Vagina (tissue), 2 donors: Measurements from ENCODE around the gene ACADM.
"Not testable (repeated sequence)": the region's sequence is repeated elsewhere in the genome, so short reads cannot be mapped to it uniquely, and the experiment has no call there.

Experiments used
- POLR2AphosphoS5 ChIP-seq, 2 donors: sonication (generic); formaldehyde crosslinking; IDR thresholded peaks; one replicate each; pipeline ENCODE4 v1.9.0; 2017; ENCODE audit warnings: antibody characterized with exemption in 2 of 2, mild to moderate bottlenecking in 2 of 2, low read depth in 1 of 2; ENCODE audit not compliant: insufficient read depth in 1 of 2
- TF ChIP-seq, protein P1 (sequence below), 3 experiments: fragments of 450-650 bp in 2 of 3; fragments of 200-600 bp in 1 of 3; sonication (generic) in 1 of 3; IDR thresholded peaks; one replicate each; pipeline ENCODE4 v1.5.1; 2017 to 2019; ENCODE audit warnings: antibody characterized with exemption in 3 of 3, mild to moderate bottlenecking in 2 of 3, moderate library complexity in 2 of 3

DNA sequence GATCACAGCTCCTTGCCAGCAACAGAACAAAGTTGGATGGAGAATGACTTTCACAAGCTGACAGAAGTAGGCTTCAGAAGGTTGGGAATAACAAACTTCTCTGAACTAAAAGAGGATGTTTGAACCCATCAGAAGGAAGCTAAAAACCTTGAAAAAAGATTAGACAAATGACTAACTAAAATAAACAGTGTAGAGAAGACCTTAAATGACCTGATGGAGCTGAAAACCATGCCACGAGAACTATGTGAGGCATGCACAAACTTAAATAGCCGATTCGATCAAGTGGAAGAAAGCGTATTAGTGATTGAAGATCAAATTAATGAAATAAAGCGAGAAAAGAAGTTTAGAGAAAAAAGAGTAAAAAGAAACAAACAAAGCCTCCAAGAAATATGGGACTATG is 54.2 kb downstream of the ACADM start:
- TF ChIP-seq POLR2AphosphoS5 (IDR thresholded peaks at IDR 0.05; ENCODE audit: insufficient read depth in 1 of 2, low read depth in 1 of 2) = not testable (repeated sequence)
- TF ChIP-seq, protein P1, sequence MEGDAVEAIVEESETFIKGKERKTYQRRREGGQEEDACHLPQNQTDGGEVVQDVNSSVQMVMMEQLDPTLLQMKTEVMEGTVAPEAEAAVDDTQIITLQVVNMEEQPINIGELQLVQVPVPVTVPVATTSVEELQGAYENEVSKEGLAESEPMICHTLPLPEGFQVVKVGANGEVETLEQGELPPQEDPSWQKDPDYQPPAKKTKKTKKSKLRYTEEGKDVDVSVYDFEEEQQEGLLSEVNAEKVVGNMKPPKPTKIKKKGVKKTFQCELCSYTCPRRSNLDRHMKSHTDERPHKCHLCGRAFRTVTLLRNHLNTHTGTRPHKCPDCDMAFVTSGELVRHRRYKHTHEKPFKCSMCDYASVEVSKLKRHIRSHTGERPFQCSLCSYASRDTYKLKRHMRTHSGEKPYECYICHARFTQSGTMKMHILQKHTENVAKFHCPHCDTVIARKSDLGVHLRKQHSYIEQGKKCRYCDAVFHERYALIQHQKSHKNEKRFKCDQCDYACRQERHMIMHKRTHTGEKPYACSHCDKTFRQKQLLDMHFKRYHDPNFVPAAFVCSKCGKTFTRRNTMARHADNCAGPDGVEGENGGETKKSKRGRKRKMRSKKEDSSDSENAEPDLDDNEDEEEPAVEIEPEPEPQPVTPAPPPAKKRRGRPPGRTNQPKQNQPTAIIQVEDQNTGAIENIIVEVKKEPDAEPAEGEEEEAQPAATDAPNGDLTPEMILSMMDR (IDR thresholded peaks at IDR 0.05) = not testable (repeated sequence)
